ENCODE data around the gene CHADL. TPM values are rescaled to one million over a fixed set of nuclear protein-coding genes. Genes with fewer than 3 reads are reported as not detected.

The CHADL gene
- total and polyA plus RNA-seq, 2 of the 4 experiments (the other 2 are of a cell fraction): 0.18 to 0.53 TPM

GRCh38 chr22:41261541-41262249, 21.0 kb upstream of the CHADL start (continued):
- no peak for TF ChIP-seq BHLHE40 (IDR thresholded peaks at IDR 0.05; ENCODE audit: low read depth, low read length)

GRCh38 chr22:41260871-41261270, 20.1 kb upstream of the CHADL start:
- Histone ChIP-seq H4K5ac (ENCODE audit: low read depth, low read length) (no peak overlapping the region), H2BK5ac (ENCODE audit: low read depth, low read length, poor library complexity, severe bottlenecking) (no peak overlapping the region), H2BK15ac (ENCODE audit: low read depth, low read length) (no peak overlapping the region), H3K79me1 (ENCODE audit: low read depth in 1 of 2, low read length in 2 of 2) (peaks cover 57 to 91% of the 10 kb centered on the region in 2 experiments), H2BK120ac (ENCODE audit: low read depth, low read length) (no peak overlapping the region), H3K9me3 (ENCODE audit: control insufficient read depth, insufficient read depth, low read length) (no peaks in the 10 kb centered on the region), H3K23ac (ENCODE audit: low read depth, low read length) (no peak overlapping the region), H3K9ac (ENCODE audit: low read depth, low read length) (no peak overlapping the region), H3K4me3 (ENCODE audit: insufficient read depth, low read depth, low read length) (no peak overlapping the region), H3K27ac (ENCODE audit: insufficient read depth, low read length) (no peak overlapping the region), H4K20me1 (ENCODE audit: insufficient read depth, low read length) (peaks cover 44% of the 10 kb centered on the region), H2BK20ac (ENCODE audit: low read depth, low read length) (no peak overlapping the region), H4K8ac (ENCODE audit: low read depth in 2 of 2, low read length in 2 of 2) (no peak overlapping the region), H3K18ac (ENCODE audit: low read depth, low read length) (no peak overlapping the region), H4K91ac (ENCODE audit: insufficient read depth, low read depth, low read length) (no peak overlapping the region), H3K4ac (ENCODE audit: low read depth, low read length) (no peak overlapping the region), H3K36me3 (ENCODE audit: control insufficient read depth, insufficient read depth, low read length) (peaks cover 79% of the 10 kb centered on the region), H3K4me1 (ENCODE audit: control insufficient read depth, insufficient read depth, low read length) (peaks cover 14% of the 10 kb centered on the region), H3K56ac (ENCODE audit: extremely low read depth, insufficient read depth, low read length) (no peak overlapping the region), H2AFZ (replicated peaks; ENCODE audit: low read length, poor library complexity) (peak overlapping the region; percentile 21), H3K9me1 (ENCODE audit: insufficient read depth, low read length) (peaks cover 36% of the 10 kb centered on the region), H2AK9ac (replicated peaks; ENCODE audit: low read depth, low read length, poor library complexity) (peak overlapping the region; percentile 65), H2AK5ac (ENCODE audit: low read depth, low read length) (no peak overlapping the region), H3K27me3 (ENCODE audit: control insufficient read depth, insufficient read depth, low read length) (no peaks in the 10 kb centered on the region), H3K14ac (replicated peaks; ENCODE audit: low read depth, low read length) (no peak overlapping the region), H3K4me2 (ENCODE audit: low read depth, low read length) (no peak overlapping the region)
- in situ Hi-C loops (cut with MboI; ENCODE audit: low sequenced_read_pairs): no loop called here
- intact Hi-C loops (cut with micrococcal nuclease): no loop called here
- dilution Hi-C loops (cut with HindIII; ENCODE audit: low sequenced_read_pairs, unreplicated experiment): no loop called here
- no peak for DNase-seq
- 95% methylated on average over 5 of the region's 7 CpGs; no CpG with 5 or more reads in 1 of the 2 experiments for WGBS, 2 experiments (ENCODE audit: extremely low coverage in 2 of 2, insufficient read length in 1 of 2)
- POLR2A ChIA-PET (ENCODE audit: unreplicated experiment): no interaction called here
- CTCF ChIA-PET: no interaction called here
- no TSS peak for BruUV-seq (replicated peaks)
- ATAC-seq (ENCODE audit: low read depth): no peak
- TF ChIP-seq USF2 (IDR thresholded peaks at IDR 0.05; ENCODE audit: low read depth, low read length) (no peak), CHD1 (IDR thresholded peaks at IDR 0.05; ENCODE audit: low read depth, low read length) (no peak), NFE2L2 (IDR thresholded peaks at IDR 0.05; ENCODE audit: low read depth, low read length) (no peak), FOS (IDR thresholded peaks at IDR 0.05; ENCODE audit: low read depth, low read length) (no peak), BHLHE40 (IDR thresholded peaks at IDR 0.05; ENCODE audit: low read depth, low read length) (no peak), POLR2A (IDR thresholded peaks at IDR 0.05; ENCODE audit: low read depth, low read length) (no peak), MAFK (IDR thresholded peaks at IDR 0.05; ENCODE audit: low read depth, low read length) (no peak), CEBPB (IDR thresholded peaks at IDR 0.05; ENCODE audit: low read depth, low read length) (no peak), RAD21 (IDR thresholded peaks at IDR 0.05; ENCODE audit: low read length) (no peak), RFX5 (IDR thresholded peaks at IDR 0.05; ENCODE audit: low read depth, low read length) (no peak), RCOR1 (IDR thresholded peaks at IDR 0.05; ENCODE audit: insufficient replicate concordance, low read length) (no peak), MAZ (IDR thresholded peaks at IDR 0.05; ENCODE audit: borderline replicate concordance, low read depth, low read length) (no peak), ELK1 (IDR thresholded peaks at IDR 0.05; ENCODE audit: borderline replicate concordance, low read depth, low read length) (no peak), CTCF (conservative IDR thresholded peaks at IDR 0.05; ENCODE audit: low read depth, low read length) (no peak)

All from IMR-90 (cell line).